SK-N-MC (cell line): Measurements from ENCODE around the gene NCF2.

Experiments used
- DNase-seq: peaks from one replicate; pipeline ENCODE4 v3.0.0-alpha.2; 2011; ENCODE audit warnings: low read depth, low spot score
- H3K27ac ChIP-seq: fragments of 200-600 bp; sonication (generic); 2 replicates; pipeline ENCODE4 v1.5.1; 2016; ENCODE audit warnings: mixed run types
- H3K36me3 ChIP-seq: fragments of 200-600 bp; sonication (generic); 2 replicates; pipeline ENCODE4 v1.6.1; 2017; ENCODE audit warnings: antibody characterized with exemption, low read length, mixed read lengths; ENCODE audit not compliant: insufficient read depth
- H3K4me3 ChIP-seq: fragments of 200-600 bp; sonication (generic); 2 replicates; pipeline ENCODE4 v1.5.1; 2016
- H3K9ac ChIP-seq: fragments of 200-600 bp; sonication (generic); 2 replicates; pipeline ENCODE4 v1.8.0; 2017; ENCODE audit warnings: mixed run types, mixed read lengths; ENCODE audit not compliant: insufficient read length
- H3K9me3 ChIP-seq: fragments of 200-600 bp; sonication (generic); 2 replicates; pipeline ENCODE4 v1.6.1; 2017; ENCODE audit warnings: low read depth, mild to moderate bottlenecking, antibody characterized with exemption, low read length, moderate library complexity, mixed read lengths
- EZH2 ChIP-seq: fragments of 200-600 bp; sonication (generic); IDR thresholded peaks from one replicate; pipeline ENCODE4 v1.6.1; 2017; ENCODE audit warnings: antibody characterized with exemption
- FOXP2 ChIP-seq: optimal IDR thresholded peaks from 2 replicates; pipeline ENCODE3; 2011; ENCODE audit warnings: mild to moderate bottlenecking, moderate library complexity; ENCODE audit not compliant: insufficient read depth; ENCODE audit errors: extremely low read length, control extremely low read depth
- POLR2AphosphoS5 ChIP-seq: IDR thresholded peaks from 2 replicates; pipeline ENCODE4 v1.6.1; 2012; ENCODE audit warnings: mild to moderate bottlenecking, low read depth, low read length, borderline replicate concordance

Gene NCF2

DNA sequence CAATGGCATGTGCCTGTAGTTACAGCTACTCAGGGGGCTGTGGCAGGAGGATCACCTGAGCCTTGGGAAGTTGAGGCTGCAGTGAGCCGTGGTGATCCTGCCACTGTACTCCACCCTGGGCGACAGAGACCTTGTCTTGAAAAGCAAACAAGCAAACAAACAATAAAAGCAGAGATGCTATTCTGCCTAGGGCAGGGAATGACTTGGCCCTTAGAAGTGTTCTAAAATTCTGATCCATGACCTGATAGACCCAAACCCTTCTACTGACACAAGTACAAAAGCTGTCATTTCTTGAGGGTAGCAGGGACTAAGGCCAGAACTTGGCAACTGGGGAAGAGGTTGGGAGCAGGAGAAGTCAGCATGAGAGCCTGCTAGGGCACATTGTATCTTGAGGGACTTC, 15.6 kb upstream of the NCF2 start:
- Histone ChIP-seq H3K36me3 (no peaks in the 10 kb centered on the region), H3K9me3 (no peaks in the 10 kb centered on the region), H3K27ac (no peak overlapping the region), H3K9ac (no peak overlapping the region), H3K4me3 (no peak overlapping the region)
- no peak for TF ChIP-seq FOXP2
- no peak for TF ChIP-seq EZH2
- TF ChIP-seq POLR2AphosphoS5 = no peak
- no peak for DNase-seq

DNA sequence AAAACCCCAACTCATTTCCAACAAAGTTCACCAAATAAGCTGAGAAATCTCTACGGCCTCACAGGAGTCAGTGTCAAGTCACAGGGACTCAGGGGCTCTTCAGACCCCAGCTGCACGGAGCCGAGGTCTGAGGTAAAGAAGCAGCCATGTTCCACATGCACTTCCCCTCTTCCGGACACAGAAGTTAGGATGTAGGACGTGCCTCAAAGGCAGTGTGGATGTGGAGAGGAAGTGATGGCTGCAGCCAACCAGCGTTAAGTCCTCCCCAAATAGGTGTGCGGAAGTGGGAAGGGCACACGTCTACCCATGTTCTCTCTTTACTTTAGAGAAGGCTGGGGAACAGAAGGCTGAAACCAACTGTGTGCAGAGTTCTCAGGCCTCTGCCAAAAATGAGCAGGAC, 14.6 kb upstream of the NCF2 start:
- H3K36me3 ChIP-seq = no peaks in the 10 kb centered on the region
- no peaks in the 10 kb centered on the region for H3K9me3 ChIP-seq
- no peak overlapping the region for H3K27ac ChIP-seq
- H3K4me3 ChIP-seq = no peak overlapping the region
- TF ChIP-seq FOXP2 (no peak), POLR2AphosphoS5 (no peak), EZH2 (no peak)
- no peak for DNase-seq
- no peak overlapping the region for H3K9ac ChIP-seq

DNA sequence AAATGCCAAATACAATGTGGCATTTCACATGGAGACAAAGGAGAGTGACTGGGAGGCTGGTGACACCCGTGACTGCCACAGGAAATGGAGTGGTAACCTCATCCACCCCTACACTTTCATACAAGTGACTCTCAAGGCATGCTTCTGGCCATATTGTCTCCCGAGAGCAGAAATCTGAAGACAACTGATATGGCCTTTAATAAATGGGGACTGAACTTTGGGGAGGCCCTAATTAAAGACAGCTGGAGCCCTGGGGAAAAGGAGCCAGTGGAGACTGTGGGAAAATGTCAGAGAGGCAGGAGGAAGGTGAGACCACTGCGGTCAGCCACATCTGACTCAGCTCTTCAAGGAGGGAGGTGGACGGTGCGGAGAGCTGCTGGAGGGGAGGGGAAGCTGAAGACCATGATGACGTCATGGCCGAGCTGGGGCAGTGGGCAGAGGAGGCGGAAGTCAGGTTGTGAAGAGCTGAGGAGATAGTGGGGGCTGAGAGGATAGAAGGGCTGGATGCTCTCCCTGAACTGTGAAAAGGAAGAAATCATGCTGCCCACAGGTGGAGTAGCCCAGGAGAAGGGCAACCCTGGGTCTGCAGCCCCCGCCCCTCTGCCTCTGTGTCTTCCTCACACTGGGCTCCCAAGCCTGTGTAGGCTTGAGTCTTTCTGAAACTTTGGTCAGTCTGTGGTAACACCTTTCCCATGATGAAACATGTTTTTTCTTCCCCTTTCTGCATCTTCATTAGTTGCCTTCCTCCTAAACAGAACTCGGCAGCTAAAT, 14.0 kb upstream of the NCF2 start:
- H3K9ac ChIP-seq = no peak overlapping the region
- H3K27ac ChIP-seq = no peak overlapping the region
- TF ChIP-seq POLR2AphosphoS5 = no peak
- no peak for TF ChIP-seq FOXP2
- TF ChIP-seq EZH2 = no peak
- H3K4me3 ChIP-seq = no peak overlapping the region
- DNase-seq = no peak
- no peaks in the 10 kb centered on the region for H3K36me3 ChIP-seq
- H3K9me3 ChIP-seq = no peaks in the 10 kb centered on the region

DNA sequence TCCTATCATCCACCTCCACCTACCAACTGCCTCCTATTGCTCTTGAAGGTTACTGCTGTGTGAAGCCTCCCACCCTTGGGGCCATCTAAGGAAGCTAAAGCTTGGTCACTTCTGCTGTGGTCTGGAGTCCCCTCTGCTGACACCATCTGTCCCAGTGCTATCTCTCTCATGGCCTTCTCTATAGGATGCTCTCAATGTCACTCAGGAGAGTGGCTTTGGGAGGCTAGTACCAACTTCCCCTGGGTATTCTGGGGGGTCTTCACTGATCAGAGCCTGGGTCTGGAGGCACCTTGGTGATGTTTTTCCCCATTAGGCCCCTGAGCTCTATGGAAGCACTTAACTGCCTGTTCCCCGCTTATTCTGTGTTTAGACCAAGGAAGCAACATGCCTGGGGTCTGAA, 12.3 kb upstream of the NCF2 start:
- Histone ChIP-seq H3K4me3 (no peak overlapping the region), H3K27ac (no peak overlapping the region), H3K9me3 (no peaks in the 10 kb centered on the region), H3K9ac (no peak overlapping the region), H3K36me3 (no peaks in the 10 kb centered on the region)
- DNase-seq = no peak
- TF ChIP-seq FOXP2 (no peak), POLR2AphosphoS5 (no peak), EZH2 (no peak)

DNA sequence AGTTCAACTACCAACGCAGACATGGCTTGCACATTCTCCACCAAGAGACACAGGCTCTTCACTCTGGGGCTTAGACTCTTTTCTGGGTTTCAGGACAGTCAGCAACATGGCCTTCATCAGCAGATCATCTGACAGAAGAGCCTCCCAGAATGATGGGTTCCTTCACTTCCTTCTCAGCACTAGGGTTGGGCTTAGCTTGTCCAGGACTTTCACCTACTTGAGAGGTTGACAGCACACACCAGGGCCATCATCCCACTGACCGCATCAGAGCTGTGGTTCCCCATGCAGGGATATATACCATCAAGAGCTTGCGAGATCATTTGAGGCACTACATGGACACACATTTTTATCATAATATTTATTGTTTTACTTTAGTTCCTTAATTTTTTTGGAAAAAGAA, 10.4 kb upstream of the NCF2 start:
- Histone ChIP-seq H3K9ac (no peak overlapping the region), H3K27ac (no peak overlapping the region), H3K9me3 (no peaks in the 10 kb centered on the region), H3K36me3 (no peaks in the 10 kb centered on the region), H3K4me3 (no peak overlapping the region)
- no peak for TF ChIP-seq POLR2AphosphoS5
- TF ChIP-seq FOXP2 = no peak
- no peak for TF ChIP-seq EZH2
- no peak for DNase-seq

DNA sequence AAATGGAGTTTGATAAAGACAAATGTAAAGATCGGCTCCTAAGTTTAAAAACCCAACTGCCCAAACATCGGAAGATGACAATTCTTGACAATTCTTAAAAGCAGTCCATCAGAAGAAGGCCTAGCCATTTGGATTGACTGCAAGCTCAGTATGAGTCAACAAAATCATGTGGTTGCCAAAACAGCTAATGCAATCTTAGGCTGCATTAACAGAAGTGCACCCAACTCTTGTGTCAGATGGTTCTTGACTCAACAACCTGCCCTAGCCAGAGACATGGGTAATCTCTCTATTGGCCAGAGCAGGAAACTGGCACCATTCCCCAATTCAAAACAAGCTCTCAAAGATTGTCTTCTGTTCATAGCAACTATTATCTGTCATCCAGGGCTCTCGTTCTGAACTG, 9.9 kb upstream of the NCF2 start:
- Histone ChIP-seq H3K4me3 (no peak overlapping the region), H3K9ac (no peak overlapping the region), H3K9me3 (no peaks in the 10 kb centered on the region), H3K27ac (no peak overlapping the region), H3K36me3 (no peaks in the 10 kb centered on the region)
- no peak for DNase-seq
- no peak for TF ChIP-seq EZH2
- no peak for TF ChIP-seq POLR2AphosphoS5

DNA sequence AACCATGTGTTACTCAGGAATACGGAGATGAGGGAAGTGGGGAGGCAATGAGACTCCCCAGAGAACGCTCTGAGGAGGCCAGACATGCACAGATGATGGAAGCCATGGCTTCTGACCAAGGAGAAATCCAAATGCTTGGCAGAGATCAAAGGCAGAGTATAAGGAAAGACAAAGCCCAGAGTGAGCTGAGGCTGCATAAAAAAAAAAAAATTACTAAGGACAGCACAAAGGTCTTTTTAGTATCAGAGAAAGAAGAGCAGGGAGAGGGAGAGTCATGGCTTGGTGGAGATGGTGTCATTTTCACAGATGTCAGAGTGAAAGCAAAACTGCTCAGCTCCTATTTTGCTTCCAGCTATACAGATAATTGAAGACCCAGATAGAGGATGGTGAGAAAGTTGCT, 8.1 kb upstream of the NCF2 start:
- Histone ChIP-seq H3K9me3 (no peaks in the 10 kb centered on the region), H3K27ac (no peak overlapping the region), H3K36me3 (no peaks in the 10 kb centered on the region), H3K4me3 (no peak overlapping the region), H3K9ac (no peak overlapping the region)
- TF ChIP-seq POLR2AphosphoS5 (no peak), FOXP2 (no peak), EZH2 (no peak)
- no peak for DNase-seq

DNA sequence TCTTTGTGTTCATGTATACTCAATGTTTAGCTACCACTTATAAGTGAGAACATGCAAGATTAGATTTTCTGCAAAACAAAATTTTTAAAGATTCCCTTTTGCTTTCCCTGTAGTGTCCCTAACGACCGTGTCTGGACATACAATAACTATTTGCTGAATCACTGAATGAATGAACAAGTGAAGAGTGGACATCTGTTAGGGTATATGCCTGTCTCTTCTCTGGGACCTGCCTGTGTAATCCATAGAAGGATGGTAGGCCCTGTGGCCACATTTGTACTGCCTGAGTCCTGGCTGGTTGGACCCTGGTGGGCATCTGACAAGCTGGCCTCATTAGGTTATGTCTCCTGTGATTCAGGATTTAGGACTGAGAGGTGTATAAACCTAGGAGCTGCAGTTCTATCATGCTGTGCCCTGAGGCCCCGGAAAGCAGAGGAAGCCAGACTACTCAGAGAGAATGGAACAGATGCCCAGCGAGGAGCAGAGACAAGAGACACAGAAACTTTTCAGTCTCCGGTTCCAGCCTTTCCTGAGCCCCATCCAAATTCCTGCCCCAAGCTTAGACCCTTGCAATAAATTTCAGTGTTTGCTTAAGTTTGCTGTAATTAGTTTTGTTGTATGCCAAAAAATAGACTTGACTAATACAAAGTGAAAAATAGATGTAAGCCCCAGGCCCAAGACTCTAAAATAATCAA, 7.5 kb upstream of the NCF2 start:
- H3K9me3 ChIP-seq = no peaks in the 10 kb centered on the region
- no peaks in the 10 kb centered on the region for H3K36me3 ChIP-seq
- TF ChIP-seq POLR2AphosphoS5 (no peak), FOXP2 (no peak), EZH2 (no peak)
- no peak overlapping the region for H3K27ac ChIP-seq
- no peak for DNase-seq
- no peak overlapping the region for H3K4me3 ChIP-seq
- H3K9ac ChIP-seq = no peak overlapping the region

DNA sequence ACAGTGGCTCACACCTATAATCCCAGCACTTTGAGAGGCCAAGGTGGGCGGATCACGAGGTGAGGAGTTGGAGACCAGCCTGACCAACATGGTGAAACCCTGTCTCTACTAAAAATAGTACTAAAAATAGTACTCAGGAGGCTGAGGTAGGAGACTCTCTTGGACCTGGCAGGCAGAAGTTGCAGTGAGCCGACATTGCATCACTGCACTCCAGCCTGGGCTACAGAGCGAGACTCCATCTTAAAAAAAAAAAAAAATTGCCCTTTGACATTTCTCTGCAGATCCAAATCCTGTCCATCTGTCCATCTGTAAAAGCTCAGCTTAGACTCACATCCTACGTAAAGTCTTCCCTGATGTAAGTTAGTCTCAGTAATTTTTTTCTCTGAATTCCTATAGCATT, 6.2 kb upstream of the NCF2 start:
- no peak overlapping the region for H3K27ac ChIP-seq
- H3K9ac ChIP-seq = no peak overlapping the region
- no peaks in the 10 kb centered on the region for H3K9me3 ChIP-seq
- no peak overlapping the region for H3K4me3 ChIP-seq
- DNase-seq = no peak
- H3K36me3 ChIP-seq = no peaks in the 10 kb centered on the region
- TF ChIP-seq POLR2AphosphoS5 (no peak), FOXP2 (no peak), EZH2 (no peak)
